Neutrophil (primary cell): ENCODE measurements around the gene TRIM66.

Source experiments
- H3K27ac ChIP-seq: fragments of 200-600 bp; sonication (generic); 2 replicates; pipeline ENCODE4 v1.5.1; 2016; ENCODE audit warnings: mild to moderate bottlenecking, moderate library complexity
- H3K27me3 ChIP-seq: fragments of 200-600 bp; sonication (generic); 2 replicates; pipeline ENCODE4 v1.6.0; 2016; ENCODE audit warnings: mild to moderate bottlenecking
- H3K36me3 ChIP-seq: fragments of 200-600 bp; sonication (generic); 2 replicates; pipeline ENCODE4 v1.5.1; 2017
- H3K4me1 ChIP-seq, 2 experiments: fragments of 200-600 bp in 1 of 2; sonication (generic) in 1 of 2; 1 replicate in 1 of 2; 2 replicates in 1 of 2; pipeline versions ENCODE4 v1.5.1 to v1.6.1; 2013 to 2016; ENCODE audit warnings: low read depth in 1 of 2, low read length in 1 of 2, mild to moderate bottlenecking in 1 of 2, moderate library complexity in 1 of 2; ENCODE audit not compliant: control insufficient read depth in 1 of 2, insufficient read depth in 1 of 2
- H3K4me3 ChIP-seq, 2 experiments: fragments of 200-600 bp in 1 of 2; sonication (generic) in 1 of 2; 1 replicate in 1 of 2; 2 replicates in 1 of 2; pipeline ENCODE4 v1.5.1; 2013 to 2016; ENCODE audit warnings: low read depth in 1 of 2, low read length in 1 of 2, mild to moderate bottlenecking in 1 of 2, moderate library complexity in 1 of 2
- H3K9me3 ChIP-seq: fragments of 200-600 bp; sonication (generic); 2 replicates; pipeline ENCODE4 v1.5.1; 2016
- TF ChIP-seq, protein P1 (sequence below): fragments of 200-600 bp; sonication (generic); IDR thresholded peaks from 2 replicates; pipeline ENCODE4 v1.5.1; 2016; ENCODE audit warnings: antibody characterized with exemption

TRIM66 gene

DNA sequence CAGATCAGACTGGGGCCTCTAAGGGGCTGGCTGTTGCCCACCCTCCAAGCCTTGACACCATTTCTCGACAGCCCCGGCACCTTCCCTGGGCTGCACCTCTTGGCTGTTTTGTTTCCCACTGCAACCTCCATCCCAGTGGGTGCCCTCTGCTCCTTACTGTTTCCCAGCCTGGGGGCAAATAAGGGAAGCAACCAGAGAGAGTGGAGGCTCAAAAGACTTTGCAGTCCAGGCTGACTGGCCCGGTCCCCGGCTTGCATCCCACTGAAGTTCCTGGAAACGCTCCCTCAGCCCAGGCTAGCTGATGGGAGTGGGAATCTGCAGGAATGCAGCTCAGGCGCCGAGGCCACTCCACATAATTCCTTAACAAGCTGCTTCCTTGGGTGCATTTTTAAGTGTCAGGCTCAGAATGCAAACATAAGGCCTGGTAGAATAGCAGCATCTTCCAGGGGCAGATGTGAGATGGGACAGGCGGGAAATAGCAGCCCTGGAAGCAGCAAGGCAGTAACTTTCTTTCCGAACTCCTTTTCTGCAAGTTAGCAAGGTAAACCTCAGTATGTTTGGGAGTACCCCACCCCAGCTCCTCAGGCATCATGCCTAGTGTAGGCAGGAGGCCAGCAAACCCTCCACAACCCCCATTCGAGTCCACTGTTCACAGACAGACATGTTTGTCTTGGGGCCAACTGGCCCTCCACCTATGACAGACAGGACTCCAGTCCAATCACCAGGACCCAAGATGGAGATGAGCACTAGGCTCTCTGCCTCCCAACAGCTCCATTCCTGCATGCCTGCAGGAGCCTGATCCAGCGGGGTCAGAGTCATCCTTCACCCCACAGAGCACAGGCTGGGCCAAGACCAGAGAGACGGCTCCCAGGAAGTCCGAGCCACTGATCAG lies 39.4 kb upstream of the TRIM66 start:
- Histone ChIP-seq H3K27me3 (no peaks in the 10 kb centered on the region), H3K4me3 (no peak overlapping the region), H3K9me3 (no peaks in the 10 kb centered on the region), H3K27ac (no peak overlapping the region), H3K4me1 (no peaks in the 10 kb centered on the region), H3K36me3 (no peaks in the 10 kb centered on the region)
- TF ChIP-seq, protein P1, sequence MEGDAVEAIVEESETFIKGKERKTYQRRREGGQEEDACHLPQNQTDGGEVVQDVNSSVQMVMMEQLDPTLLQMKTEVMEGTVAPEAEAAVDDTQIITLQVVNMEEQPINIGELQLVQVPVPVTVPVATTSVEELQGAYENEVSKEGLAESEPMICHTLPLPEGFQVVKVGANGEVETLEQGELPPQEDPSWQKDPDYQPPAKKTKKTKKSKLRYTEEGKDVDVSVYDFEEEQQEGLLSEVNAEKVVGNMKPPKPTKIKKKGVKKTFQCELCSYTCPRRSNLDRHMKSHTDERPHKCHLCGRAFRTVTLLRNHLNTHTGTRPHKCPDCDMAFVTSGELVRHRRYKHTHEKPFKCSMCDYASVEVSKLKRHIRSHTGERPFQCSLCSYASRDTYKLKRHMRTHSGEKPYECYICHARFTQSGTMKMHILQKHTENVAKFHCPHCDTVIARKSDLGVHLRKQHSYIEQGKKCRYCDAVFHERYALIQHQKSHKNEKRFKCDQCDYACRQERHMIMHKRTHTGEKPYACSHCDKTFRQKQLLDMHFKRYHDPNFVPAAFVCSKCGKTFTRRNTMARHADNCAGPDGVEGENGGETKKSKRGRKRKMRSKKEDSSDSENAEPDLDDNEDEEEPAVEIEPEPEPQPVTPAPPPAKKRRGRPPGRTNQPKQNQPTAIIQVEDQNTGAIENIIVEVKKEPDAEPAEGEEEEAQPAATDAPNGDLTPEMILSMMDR: no peak

DNA sequence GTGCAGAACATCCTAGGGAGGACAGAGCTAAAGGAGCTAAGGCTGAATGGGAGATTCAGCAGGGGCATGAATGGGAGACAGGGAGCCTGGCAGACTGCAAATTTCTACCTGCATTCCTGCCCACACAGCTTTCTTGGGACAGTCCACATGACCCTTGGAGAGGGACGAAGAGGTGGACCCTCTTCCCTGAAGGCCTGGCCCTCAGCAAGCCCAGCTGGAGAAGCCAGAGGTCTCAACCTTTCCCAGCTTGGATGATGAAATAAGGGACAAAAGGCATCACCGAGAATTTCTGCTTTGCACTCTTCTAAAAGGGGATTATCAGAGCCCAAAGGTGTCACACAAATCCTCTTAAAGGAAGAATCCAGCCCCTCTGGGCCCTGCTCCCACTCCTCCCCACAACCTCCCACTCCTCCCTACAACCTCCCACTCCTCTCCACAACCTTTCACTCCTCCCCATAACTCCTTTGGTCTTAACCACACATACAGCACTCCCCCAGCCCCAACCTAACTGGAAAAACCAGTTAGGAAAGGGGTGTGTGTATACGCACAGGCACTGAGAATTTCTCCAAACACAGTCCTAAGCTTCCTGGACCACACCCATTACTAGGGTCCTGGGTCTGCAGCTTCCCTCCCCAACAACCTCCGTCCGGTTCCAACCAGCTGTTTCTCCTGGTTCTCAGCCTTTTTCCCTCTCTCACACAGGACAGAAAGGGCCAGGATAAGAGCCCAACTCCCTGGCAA lies 38.6 kb upstream of the TRIM66 start:
- no peaks in the 10 kb centered on the region for H3K36me3 ChIP-seq
- no peaks in the 10 kb centered on the region for H3K4me1 ChIP-seq
- H3K4me3 ChIP-seq: no peak overlapping the region
- H3K27me3 ChIP-seq: no peaks in the 10 kb centered on the region
- no peaks in the 10 kb centered on the region for H3K9me3 ChIP-seq
- TF ChIP-seq, protein P1: no peak
- no peak overlapping the region for H3K27ac ChIP-seq

DNA sequence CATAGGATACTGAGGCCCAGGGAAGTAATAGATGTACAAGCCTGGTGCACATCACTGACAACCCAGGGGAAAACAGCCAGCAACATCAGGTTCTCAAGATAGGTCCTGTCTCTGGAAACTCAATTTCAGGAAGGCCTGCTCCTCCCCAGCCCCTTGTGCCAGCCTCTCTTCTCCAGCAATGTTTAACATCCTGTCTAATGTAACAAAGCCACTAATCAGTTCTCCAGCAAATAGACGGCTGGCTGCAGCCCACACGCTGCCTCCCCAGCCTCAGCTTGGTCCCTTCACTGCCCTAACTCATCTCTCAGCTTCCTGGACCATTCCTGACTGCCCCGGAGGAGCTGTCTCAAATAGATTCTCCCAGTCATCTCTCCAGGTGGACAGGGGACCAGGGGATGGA lies 37.9 kb upstream of the TRIM66 start:
- TF ChIP-seq, protein P1: no peak
- Histone ChIP-seq H3K4me3 (no peak overlapping the region), H3K27me3 (no peaks in the 10 kb centered on the region), H3K36me3 (no peaks in the 10 kb centered on the region), H3K27ac (no peak overlapping the region), H3K9me3 (no peaks in the 10 kb centered on the region), H3K4me1 (peaks cover 4 to 6% of the 10 kb centered on the region in 2 experiments)

DNA sequence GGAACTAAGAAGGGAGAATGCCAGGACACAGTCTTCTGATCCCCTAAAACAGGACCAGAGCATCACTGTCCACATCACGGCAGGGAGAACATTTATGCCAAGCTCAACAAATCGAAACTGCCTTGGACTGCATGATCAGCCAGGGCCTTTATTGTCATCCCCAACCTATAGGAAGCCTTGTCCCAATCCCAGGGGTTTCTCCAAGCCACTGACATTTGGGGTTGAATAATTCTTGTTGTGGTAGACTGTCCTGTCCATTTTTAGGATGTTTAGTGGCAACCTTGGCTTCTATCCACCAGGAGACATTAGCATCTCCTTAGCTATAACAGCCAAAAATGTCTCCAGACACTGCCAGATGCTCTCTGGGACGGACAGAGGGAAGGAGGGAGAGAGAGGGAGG lies 37.3 kb upstream of the TRIM66 start:
- TF ChIP-seq, protein P1: no peak
- no peaks in the 10 kb centered on the region for H3K9me3 ChIP-seq
- H3K27me3 ChIP-seq: no peaks in the 10 kb centered on the region
- H3K27ac ChIP-seq: no peak overlapping the region
- H3K36me3 ChIP-seq: no peaks in the 10 kb centered on the region
- H3K4me3 ChIP-seq: no peak overlapping the region
- H3K4me1 ChIP-seq: peaks cover 8 to 9% of the 10 kb centered on the region in 2 experiments

DNA sequence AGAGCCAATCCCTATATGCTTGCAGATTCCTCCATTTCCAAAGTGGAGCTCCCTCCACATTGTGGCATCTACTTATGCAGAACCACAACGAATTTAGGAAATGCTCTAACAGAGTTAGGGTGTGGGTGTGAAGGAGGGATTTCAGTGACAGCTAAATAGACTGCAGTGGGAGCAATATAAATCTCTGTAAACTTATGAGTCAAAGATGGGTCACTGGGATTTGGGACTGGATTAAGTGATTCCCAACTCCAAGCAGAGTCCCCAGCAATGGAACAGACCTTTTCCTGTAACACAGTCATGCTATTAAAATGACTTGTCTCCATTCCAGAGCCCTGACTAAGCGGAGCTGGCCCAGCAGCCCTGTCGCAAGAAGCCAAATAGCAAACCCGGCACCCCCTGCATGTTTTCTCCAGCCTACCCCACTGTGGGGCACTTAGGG lies 36.8 kb upstream of the TRIM66 start:
- Histone ChIP-seq H3K4me3 (no peak overlapping the region), H3K36me3 (no peaks in the 10 kb centered on the region), H3K27me3 (no peaks in the 10 kb centered on the region), H3K4me1 (peaks cover 8 to 9% of the 10 kb centered on the region in 2 experiments), H3K9me3 (no peaks in the 10 kb centered on the region), H3K27ac (no peak overlapping the region)
- TF ChIP-seq, protein P1: no peak
